Stimulated activated CD4-positive, alpha-beta T cell treated with anti-CD3 and anti-CD28 coated beads, Interleukin-4, amount 100 ng/mL, for 4 hours (primary cell): ENCODE results near the gene MYO3B.

Experiments
- DNase-seq, 2 experiments: peaks; one replicate each; pipeline ENCODE4 v3.0.0-alpha.2; 2020

Gene MYO3B, protein sequence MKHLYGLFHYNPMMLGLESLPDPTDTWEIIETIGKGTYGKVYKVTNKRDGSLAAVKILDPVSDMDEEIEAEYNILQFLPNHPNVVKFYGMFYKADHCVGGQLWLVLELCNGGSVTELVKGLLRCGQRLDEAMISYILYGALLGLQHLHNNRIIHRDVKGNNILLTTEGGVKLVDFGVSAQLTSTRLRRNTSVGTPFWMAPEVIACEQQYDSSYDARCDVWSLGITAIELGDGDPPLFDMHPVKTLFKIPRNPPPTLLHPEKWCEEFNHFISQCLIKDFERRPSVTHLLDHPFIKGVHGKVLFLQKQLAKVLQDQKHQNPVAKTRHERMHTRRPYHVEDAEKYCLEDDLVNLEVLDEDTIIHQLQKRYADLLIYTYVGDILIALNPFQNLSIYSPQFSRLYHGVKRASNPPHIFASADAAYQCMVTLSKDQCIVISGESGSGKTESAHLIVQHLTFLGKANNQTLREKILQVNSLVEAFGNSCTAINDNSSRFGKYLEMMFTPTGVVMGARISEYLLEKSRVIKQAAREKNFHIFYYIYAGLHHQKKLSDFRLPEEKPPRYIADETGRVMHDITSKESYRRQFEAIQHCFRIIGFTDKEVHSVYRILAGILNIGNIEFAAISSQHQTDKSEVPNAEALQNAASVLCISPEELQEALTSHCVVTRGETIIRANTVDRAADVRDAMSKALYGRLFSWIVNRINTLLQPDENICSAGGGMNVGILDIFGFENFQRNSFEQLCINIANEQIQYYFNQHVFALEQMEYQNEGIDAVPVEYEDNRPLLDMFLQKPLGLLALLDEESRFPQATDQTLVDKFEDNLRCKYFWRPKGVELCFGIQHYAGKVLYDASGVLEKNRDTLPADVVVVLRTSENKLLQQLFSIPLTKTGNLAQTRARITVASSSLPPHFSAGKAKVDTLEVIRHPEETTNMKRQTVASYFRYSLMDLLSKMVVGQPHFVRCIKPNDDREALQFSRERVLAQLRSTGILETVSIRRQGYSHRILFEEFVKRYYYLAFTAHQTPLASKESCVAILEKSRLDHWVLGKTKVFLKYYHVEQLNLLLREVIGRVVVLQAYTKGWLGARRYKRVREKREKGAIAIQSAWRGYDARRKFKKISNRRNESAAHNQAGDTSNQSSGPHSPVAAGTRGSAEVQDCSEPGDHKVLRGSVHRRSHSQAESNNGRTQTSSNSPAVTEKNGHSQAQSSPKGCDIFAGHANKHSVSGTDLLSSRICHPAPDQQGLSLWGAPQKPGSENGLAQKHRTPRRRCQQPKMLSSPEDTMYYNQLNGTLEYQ (N-terminal part only)

DNA sequence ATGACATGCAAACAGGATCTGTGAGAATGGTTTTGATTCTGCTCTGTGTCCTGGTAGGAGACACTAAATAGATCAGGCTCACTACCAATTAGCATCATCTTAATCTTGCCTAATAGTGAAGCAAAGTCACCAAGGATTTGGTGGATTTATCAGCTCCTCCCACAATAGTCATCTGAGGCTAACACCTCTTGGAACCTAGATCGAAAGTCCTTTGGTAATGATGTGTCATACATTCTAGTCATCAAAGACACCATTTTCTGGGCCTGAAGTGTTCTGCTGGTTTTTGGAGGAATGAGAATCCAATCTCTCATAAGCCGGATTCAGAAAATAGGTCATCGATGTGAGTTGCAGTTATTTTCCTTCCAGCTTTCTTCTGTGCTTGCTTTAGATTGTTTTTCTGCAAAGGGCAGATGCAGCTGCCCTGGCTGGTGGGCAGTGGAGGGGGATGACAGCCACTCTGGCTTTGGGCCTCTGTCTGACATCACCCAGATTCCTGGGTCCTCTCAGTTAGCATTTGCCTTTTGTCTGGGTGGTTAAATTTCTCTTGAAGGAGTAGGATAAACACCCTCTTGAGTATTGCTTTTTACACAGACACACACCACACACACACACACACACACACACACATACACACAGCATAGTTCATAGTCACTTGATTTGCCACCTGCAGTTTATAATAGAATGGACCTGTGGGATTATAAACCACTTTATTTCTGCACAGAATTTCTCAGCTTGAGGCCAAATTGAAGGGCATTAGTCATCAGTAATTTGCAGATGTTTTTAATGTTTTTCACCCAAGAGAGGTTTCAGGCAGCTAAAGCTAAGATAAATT is at the start of gene MYO3B:
Gene MYO3B, plus strand, starts transcription at position 198 of the 832 bp plus-strand sequence. Its CDS starts 141 bp downstream, at position 339.
- no peak for DNase-seq

DNA sequence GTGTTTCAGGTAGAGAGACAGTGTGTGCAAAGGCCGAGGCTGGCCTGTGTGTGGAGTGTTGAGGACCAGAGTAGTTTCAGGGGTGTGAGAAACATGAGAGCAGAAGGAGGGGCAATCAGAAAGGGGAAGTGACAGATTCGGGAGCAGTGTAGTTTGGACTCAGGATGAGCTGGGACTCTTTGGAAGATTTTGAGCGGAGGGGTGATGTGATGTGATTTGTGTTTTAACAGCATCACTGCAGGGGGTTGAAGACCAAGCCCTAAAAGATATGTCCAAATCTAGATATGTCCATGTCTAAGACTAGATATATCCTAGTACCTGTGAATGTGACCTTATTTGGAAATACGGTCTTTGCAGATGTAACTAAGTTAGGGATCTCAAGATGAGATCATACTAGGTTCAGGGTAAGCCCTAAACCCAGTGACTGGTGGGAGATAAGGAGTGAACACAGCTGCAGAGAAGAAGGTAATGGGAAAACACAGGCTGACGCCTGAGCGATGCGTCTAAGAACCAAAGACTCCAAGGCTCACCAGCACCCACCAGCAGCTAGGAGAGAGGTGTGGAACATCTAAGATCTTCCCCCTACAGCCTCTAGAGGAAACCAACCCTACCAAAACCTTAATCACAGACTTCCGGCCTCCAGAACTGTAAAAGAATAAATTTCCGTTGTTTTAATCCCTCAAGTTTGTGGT is 38.5 kb upstream of the MYO3B start:
- DNase-seq: no peak

DNA sequence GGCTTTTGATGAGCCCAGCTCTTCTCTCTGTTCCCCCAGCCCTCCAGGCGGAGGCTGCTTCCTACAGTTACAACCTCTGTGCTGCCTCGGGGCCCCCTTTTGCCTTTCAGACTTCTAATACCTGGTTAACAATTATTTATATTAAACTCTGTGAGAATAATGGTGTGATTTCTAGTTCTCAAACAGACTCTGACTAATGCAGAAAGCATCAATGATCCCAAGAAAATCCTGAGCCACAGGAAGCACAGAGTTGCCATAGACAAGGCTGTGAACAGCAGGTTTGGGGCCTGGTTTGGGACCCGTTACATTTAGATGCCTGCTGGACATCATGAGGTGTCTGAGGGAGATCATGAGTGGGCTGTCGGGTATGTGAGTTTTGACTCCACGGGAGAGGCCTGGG is 37.4 kb upstream of the MYO3B start:
- DNase-seq: no peak

DNA sequence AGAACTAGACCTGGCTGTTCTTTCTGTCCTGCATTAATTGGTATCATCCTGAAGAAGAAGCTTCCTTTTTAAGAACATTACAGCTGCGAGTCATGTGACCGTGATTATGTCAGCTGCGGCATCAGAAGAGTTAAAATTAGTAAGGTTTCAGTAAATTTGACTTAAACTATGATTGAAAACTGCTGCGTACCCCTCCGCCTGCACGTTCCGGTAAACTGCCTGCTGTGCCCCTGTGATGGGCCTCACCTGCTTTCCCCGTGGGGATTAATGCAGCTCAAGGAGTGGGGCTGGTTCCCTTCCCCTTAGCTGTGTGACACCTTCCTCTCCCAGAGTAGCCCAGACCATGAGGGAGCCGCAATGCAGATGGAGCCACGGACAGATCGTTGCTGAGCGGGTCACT is 36.1 kb upstream of the MYO3B start:
- DNase-seq: no peak

DNA sequence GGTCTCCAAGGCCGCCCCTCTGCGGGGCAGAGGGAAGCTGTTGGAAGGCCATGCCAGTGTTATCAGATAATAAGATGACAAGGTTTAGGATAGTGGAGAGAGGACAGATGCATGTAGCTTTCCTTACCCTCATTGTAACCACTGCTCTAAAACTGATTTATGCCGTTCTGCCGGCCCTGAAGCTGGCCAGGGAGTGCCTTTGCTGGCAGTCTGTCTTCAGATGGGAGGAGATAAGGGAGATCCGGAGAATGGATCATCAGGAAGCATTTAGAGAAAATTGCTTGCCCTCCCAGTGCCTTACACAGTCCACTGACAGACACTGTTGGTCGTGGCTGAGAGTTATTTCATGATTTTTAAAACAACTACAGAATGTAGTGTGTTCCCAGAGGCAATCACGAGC is 35.4 kb upstream of the MYO3B start:
- no peak for DNase-seq

DNA sequence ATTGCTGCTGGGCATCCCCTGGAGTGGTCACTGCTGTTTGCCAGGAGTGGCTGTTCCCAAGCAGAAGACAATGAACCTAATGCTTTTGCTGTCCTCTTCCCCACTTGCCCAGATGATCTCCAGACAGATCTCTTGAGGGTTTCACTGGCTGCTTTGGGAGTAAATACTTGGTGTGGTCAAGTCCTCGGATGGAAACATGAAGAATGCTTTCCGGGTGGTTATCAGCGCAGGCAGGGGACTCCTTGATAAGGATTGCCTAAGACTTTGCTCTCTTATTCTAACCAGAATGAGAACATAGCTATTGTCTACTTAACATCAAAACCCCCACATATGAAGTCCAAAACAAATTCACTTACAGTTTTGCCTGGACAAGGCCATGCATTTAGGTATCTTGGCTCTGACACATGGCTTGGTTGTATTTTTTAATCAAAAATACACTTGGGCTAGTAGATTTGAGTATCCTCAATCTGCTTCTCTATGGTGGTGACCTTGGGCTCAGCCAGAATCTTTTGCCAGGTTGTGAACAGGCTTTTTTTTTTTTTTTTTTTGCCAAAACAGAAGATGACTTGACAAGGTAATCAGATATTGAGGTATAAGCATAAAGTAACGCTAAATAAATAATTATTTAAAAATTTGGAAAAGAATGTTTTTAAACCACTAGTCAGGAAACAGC is 34.8 kb upstream of the MYO3B start:
- DNase-seq: no peak

DNA sequence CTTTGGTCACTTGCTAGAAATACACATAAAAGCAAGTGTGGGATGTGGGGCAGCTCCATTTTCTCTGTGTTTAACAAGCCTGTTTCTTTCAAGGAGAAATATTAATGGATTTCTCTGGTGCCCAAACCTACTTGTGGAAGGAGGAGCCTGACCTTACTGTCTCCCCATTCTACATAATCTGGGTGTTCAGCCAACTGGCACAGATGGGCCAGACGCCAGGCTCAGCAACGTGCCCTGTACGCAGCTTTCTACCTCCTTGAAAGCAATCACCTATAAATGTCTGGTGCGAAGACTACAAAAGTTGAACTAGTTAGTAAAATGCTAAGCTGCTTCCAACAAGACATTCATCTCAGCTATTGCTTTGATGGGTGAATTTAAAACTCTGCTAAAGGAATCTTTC is 33.2 kb upstream of the MYO3B start:
- DNase-seq: no peak

DNA sequence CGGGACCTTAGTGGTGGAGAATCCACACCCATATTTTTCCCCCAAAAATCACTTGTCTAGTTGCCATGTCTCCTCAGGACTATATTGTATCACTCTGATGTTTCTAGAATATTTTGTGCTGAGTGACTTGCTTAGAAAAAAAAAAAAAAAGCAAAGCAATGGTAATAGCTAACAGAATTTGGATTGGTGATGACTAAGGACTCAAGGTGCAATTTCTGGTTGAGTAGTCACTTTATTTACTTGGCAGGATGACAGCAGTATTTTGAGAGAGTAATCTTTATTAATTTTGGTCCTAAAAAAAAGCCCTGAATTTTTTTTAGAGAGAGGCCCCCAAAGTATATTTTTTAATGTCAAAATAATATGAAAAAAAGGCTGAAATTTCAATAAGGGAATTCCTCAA is 32.8 kb upstream of the MYO3B start:
- no peak for DNase-seq

DNA sequence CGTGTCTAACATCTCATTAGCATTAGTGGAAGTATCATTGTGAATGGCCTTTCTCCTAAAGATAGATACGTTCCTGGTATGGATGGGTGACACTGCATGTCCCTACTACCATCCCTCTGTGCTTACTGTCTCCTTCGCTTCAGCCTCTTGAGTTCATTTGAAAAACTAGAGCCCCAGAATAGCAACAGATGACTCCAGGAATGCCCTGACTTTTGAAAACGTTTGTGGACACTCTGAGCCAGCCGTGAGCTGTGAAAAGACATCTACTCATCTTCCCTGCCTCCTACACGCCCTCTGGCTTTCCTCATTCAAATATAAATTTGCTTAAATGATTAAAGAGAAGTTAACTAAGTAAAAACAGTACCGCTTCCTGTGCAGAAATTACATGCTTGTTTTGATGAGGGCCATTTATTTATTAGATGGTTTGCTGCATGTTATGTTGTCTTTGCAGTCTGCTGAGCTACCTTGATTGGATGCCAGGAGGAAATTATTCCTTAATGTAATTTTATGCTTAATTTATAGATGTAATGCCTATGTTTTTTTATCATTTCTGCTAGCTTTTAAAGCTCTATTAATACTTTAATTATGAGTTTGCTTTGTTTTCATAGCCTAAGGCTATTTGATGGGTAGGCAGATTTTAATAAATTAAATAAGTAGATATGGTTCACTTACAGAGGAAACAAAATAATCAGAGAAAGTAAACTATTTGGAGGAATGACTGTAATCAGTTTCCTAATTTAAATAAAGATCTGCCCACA is 32.1 kb upstream of the MYO3B start:
- no peak for DNase-seq

DNA sequence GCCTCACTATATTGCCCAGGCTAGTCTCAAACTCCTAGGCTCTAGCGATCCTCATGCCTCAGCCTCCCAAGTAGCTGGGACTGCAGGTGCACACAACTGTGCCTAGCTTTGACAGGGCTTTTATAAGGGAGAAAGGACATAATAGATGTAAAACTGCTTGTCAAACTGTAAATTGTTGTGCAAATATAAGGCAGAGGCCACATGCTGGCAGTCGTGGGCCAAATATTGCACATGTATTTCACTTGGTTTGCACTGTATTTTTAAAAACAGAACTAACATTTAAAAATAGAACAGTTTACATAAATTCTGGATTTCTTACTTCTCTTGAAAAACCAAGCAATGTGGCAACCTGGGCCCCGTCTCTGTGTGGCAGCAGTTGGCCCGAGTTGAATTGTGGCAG is 31.2 kb upstream of the MYO3B start:
- DNase-seq: no peak

DNA sequence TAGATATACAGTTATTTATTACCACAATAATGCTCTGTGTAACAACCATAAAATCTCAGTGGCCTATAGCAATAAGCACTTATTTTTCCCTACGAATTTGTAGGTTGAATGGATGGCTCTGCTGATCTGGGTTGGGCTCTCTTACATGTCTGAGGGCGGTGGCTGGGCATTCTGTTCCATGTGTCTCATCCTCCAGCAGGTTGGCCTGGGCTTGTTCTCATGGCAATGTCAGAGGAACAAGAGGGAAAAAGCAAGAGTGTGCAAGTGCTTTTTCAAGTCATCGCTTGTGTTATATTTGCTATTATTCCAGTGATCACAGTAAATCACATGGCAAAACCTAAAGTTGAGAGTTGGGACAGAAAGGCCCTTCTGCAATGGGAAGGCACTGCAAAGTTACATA is 30.4 kb upstream of the MYO3B start:
- DNase-seq: no peak

DNA sequence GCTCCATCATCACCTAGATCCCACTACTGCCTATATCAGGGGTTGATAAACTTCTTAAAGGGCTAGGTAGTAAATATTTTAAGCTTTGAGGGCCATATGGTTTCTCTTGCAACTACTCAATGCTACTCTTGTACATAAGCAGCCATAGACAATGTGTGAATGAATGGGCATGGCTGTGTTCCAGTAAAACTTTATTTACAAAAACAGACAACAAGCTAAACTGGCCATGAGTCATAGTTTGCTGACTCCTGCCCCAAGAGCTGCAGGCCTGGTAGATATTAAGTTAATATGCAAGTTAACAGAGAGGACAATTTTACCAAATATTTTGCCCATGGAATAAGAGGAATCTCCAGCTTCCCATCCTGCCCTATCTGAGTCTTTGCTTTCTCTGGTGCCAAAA is 29.8 kb upstream of the MYO3B start:
- DNase-seq: no peak

DNA sequence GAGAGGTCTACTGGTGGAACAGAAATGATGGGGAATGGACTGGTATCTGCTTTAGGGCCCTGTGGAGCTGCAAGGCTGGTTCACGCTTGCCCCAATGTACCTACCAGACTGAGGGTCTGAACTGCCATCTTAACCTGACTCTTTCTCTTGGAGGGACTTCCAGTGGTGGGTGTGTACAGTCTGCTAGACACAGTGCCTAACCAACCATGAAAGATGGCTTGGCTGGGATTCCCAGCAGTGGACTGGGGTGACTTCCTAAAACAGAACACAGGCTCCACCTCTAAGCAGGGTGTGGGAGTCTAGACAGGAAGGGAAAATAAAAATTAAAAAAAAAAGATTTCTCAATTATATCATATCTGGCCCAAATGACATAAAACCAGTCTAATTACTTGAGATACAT is 25.5 kb upstream of the MYO3B start:
- no peak for DNase-seq

DNA sequence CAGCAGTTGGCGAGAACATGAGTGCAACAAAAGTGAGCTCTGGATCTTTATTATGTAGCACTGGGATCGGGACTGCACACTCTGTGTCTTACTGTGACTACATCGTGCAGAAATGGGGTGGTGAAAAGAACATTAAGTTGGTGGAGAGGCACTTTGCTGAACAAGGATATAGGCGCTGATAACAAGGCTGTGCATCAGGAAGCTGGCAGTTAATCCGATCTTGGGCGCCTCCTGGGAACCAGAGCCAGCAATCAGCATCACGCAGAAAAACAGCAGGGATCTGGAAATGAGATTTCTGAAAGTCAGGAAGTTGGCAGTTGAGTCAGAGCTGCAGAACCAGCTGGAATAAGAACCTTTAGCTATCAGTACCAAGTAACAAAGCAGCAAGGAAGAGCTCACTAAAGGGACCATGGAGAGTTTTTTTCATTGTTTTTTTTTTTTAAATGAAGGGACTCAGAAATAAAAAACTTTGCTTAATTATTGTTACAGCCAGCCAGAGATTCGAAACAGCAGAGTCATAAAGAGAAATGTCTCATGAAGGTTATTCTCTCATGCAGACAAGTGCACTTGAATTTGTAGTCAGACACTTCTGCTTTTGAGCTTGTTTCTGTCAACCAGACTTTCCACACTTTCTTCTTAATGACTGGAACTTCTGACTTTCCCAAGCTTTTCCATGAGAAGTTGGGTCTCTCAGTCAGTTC is 22.8 kb upstream of the MYO3B start:
- DNase-seq: no peak

DNA sequence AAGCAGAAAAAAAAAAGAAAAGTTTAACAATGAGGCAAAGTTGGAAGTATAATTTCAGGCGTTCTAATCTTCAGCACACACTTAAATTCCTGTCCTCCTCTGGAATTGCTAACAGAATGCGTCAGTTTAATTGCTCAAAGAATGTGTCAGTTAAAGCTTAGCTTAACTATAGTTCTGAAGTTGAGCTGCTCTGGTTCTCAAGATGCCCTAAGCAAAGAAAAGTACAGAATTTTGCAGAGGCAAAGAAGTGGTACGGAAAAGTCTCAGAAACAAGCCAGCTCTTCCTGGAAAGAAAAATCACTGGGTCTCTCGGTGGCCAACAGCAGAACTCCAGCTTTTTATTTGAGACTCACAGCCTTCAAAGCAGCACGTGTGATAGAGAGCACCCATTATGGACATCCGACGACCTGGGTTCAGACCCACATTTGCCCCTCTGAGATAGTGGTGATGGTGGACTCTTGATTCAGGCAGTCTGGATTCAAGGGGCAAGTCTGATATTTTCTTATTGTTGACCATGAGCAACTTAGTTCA is 22.2 kb upstream of the MYO3B start:
- DNase-seq: no peak

DNA sequence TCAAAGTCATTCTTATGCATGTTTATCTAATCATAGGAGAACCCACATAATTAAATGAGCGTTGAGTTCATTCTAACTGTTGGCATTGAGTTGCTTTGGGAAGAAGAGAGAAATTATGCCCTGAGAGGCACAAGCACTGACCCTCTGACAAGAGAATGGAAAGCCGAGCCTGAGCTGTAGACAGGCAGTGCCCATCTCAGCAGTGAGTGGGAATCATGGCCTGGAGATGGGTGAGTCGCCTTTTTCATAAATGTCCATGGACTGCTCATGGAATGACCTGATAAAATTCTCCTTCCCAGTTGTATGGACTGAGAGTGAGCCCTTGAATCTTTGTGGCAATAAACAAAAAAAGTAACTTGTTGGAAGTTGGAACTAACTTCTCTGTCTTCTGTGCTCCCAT is 21.4 kb upstream of the MYO3B start:
- DNase-seq: no peak

DNA sequence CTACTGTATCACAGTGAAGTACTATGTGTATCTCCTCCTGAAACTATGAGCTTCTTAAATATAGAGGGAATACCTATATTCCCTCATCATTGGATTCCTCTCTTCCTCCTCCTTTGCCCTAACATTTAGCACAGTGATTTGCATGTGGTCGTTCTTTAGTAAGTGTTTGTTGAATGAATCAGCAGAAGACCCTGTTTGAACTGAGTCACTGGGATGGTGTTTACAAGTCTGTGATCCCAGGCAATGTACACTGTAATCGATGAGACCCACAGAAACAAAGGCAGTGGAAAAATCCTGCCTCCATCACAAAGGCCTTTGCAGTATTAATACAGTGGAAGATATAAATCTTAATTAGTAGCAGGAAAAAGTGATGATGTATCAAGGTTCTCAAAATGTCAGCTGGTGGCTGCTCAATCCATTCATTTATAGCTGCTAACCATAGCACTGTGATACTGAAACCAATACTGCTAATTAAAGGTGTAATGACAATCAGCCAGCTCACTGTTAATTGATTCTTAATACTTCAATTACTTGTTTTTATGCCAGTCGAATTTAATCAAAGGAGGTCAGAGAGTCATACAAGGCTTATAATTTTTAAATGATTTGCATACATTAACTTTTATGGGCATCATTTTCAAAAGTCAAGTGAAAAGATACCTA is 20.8 kb upstream of the MYO3B start:
- no peak for DNase-seq

DNA sequence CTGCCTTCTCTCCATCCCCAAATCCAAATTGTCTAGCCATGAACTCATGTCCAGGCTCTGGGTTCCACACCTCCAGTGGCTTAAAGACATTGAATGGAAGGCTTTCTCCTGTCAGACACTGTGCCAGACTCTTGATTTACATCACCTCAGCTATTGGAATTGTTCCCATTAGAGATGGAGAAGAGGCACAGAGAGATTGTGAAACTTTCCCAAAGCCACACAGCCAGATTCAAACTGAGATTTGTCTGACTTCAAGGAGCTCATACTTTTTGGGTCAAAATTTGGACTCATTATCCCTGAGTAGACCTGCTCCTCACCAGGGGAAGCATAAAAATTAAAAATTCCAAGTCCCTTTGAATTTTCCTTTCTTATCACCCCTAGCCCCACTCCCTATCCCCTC is 18.9 kb upstream of the MYO3B start:
- DNase-seq: no peak
